Measurements from ENCODE around the gene PKM.
A peak's percentile ranks its signal among the peaks of the same experiment; 100 is the strongest.

PKM gene

DNA sequence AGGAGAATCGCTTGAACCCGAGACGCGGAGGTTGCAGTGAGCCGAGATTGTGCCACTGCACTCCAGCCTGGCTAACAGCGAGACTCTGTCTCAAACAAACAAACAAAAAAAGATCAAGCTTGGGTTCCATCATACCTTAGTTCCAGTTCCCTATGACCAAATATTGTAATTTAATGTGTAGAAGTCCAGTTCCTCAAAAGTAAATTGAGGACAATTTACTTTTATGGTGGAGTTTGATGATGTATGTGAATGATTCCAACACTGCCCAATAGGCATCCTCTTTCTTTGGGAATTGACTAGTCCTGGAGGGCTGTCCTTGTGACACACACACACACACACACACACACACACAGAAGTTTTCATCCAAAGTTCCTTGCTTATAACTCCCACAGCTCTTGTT, 2.8 kb upstream of the PKM start:
- DNase-seq = no peak

DNA sequence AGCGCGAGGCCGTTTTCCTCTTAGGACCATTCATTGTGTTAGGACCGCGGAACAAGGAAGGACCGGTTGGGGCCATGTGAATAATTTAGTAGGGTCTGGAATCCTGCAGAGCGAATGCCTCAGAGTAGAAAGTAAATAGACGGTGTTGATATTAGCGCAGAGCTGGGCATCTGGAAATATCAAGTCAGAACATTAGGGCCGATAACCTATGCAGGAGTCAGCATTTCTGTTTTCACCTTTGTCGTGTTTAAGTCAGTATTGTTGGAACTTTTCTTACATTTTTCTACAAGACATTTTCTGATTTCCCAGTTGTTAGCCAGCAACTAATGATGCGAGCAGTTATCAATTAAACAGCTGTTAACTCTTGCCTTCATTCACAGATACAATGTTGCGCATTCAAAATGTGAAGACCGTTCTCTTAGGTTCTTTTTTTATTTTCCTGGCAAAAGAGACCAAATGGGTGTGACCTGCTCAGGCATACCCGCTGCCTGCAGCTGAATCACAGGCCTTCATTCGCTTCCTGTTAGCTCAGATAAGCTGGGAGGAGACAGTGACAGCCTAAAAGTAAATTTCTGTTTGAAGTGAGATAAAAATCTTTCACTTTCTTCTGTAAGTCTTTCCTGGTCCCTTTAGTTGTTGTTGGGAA, 966 bp upstream of the PKM start:
- DNase-seq = no peak

GRCh38 chr15:72230197-72231065, 559 bp downstream of the PKM start:
- DNase-seq = peak; percentile 79 to 81

DNA sequence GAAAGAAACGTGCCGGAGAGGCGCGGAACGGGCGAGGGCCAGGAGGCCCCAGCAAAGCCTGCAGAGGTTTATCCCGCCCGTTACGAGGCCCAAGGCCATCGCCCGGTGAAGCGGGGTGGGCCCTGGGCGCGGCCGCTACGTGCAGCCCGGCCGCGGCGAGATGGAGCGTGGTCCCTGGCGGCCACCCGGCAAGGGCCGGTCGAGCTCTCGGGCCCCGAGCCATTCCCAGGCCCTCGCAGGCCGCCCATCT, 1.1 kb downstream of the PKM start:
- DNase-seq = no peak

- no peak for DNase-seq
Observed at GRCh38 chr15:72229076-72229946, 1.7 kb downstream of the PKM start.

DNA sequence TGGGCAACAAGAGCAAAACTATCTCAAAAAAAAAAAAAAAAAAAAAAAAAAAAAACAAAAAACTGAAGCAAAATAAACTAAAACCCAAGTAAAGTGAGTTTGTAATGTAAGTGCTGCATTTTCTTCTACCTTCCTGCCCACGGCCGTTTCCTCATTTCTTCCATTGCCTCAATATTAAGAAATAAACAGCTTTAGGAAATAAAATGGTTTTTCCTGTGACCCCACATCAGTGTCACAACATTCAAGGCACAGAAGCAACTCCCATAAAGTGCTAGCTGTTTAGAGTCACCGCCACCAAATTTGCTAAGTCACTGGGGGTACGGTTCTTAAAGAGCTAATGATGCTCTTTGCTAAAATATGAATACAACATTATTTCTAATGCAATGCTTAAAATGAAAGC, 3.3 kb downstream of the PKM start:
- DNase-seq = peak; percentile 91 to 94

DNA sequence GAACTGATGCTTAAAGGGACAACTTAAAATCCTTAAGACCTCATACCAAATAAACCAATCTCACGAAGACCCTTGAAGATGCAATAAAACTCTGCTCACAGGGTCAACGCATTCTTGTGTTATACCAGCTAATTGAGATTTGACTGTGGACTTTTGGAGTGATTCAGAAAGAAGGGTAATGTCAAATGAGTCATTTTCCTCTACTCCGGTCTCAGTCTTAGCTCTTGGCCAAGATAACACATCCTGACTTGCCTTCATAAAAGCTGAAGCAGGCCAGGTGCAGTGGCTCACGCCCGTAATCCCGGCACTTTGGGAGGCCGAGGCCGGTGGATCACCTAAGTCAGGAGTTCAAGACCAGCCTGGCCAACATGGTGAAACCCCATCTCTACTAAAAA, 3.8 kb downstream of the PKM start:
- DNase-seq = no peak

DNA sequence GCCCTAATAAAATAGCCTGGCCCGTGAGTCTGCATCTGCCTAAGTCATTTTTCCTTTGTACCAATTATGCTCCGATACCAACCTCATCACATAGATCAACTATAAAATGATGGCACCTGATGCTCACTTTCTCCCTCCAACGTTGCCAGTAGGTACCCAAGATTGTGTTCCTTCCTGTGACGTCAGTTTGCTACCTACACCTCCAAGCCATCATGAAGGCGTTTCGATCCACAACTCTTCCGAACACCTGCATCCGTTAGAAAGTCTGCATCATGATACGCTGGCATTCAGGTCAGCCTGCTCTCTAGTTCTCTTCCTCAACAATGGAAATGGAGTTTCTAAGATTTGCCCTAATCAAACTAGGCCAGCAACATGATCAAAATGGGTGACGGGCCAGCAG, 7.7 kb downstream of the PKM start:
- DNase-seq = no peak

- no peak for DNase-seq
Observed at GRCh38 chr15:72222393-72222792, 8.6 kb downstream of the PKM start.

- DNase-seq = no peak
Observed at GRCh38 chr15:72220687-72221086, 10.3 kb downstream of the PKM start.

GRCh38 chr15:72217216-72217615, 13.8 kb downstream of the PKM start:
- no peak for DNase-seq

GRCh38 chr15:72216079-72216478, 14.9 kb downstream of the PKM start:
- DNase-seq = no peak

DNA sequence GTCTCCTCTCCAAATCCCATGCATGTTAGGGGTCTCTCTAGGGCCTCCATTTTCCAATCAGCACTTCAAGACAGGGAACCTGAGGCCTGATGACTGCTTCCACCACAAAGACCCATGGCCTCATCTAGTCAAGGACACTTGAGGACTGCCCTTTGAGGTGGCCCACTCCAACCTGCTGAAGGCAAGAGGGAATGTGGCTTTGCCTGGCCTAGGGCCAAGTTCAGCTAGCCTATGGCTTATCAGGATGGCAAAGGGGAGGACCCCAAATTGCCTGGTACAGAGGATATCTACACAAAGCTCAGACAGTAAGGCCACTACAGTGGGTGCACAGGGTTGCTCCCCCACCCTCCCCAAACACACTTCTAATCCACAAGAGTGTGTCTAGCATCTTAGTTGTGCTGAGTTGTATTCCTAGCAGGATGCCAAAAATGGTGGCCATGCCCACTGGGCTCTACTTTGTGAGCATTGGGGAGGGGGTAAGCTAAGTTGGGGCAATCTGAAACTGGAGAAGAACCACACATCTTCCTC, 23.4 kb downstream of the PKM start:
- DNase-seq = no peak

- no peak for DNase-seq
Observed at GRCh38 chr15:72206677-72207000, 24.4 kb downstream of the PKM start.

- no peak for DNase-seq
Observed at GRCh38 chr15:72205896-72206676, 24.9 kb downstream of the PKM start.

- DNase-seq = no peak
Observed at GRCh38 chr15:72205273-72205672, 25.7 kb downstream of the PKM start.

DNA sequence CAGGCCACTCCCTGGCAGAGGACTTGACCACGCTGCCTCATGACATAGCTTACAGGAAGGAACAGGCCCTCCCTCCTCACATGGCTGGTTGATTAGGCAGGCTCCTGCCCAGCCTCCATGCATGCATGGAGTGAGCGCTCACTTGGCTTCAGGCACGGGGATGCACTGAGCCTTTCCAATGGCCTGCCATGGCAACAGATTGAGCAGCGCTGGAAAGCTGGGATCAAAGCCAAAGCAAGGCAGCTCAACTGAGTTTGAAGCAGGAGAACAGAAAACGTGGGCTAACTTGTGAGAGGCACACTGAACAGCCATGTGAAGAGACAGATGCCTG, 27.5 kb downstream of the PKM start:
- no peak for DNase-seq

DNA sequence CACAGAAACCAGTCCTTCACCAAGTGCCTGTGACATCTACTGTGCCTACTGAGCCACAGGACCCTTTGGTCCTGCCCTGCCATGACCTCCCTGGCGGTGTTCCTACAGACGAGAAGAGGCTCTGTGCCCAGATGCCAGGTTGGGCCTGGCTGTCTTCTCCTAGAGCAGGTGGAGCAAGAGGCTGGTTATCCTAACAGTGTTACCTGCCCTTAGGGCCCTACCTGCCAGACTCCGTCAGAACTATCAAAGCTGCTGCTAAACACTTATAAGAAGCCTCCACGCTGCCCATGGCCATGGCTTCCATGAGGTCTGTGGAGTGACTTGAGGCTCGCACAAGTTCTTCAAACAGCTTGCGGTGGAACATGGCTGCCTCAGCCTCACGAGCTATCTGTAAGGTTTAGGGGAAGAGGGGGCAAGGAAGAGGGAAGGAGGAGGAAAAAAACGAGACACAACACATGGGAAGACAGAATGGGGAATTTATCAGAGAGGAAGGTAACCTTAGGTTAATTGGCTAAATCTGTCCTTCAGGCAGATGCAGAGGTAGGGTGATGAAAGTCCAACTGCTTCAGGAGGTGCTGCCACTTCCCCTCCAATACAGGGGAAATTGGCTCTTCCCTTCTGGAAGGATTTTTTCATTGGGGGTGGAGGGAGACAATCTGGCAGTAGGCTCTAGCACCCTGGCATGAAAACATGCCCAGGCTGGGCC, 28.0 kb downstream of the PKM start:
- no peak for DNase-seq

- DNase-seq = no peak
Observed at GRCh38 chr15:72202302-72202701, 28.7 kb downstream of the PKM start.

GRCh38 chr15:72201391-72201921, 29.5 kb downstream of the PKM start:
- no peak for DNase-seq

DNA sequence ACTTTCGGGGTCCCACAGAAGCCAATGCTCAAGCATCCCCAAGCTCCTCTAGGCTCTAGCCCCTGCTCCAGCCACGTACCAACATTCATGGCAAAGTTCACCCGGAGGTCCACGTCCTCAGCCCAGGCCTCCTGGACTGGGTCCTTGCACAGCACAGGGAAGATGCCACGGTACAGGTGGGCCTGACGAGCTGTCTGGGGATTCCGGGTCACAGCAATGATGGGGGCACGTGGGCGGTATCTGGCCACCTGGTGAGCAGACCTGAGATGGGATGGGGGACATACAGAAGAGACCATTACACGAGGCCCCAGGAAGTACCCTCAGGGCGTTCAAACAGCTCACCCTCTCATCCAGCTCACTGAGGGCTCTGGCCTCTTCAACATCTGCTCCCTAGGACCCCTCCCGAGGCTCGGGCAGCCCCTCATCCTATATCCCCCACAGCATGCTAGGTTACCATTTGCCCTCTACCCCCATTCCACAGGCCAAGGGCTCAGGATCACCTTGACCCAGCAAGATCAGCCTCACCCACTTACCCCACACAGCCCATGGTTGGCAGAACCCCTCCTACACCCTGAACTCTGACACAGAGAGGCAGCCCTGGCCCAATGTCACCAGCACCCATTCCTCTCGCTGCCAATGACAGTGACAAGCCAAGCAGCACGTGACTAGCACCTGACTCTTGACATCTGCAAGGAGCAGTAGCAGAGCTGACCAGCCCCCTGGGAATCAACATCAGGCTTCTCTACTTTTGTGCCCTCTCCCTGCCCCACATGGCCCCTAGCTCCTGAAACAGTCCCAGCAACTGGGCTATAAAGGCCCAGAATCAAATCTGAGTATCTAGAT, 30.4 kb downstream of the PKM start:
- DNase-seq = no peak

Data from AML-193 (cell line).